ENCODE data around the gene TJP1.

GRCh38 chr15:29711531-29711930 lies 110.7 kb downstream of the TJP1 start:
- TF ChIP-seq POLR2A (IDR thresholded peaks at IDR 0.05) (no peak), CTCF (IDR thresholded peaks at IDR 0.05 in 4 of 5, conservative IDR thresholded peaks at IDR 0.05 in 1 of 5) (no peak)
